GM12878 (cell line): ENCODE data around the gene HNMT. TPM values are rescaled to one million over a fixed set of nuclear protein-coding genes. Genes with fewer than 3 reads are reported as not detected.

Experiments used
- ATAC-seq: fragments of 200-7000 bp; cut with Tn5 transposase; 3 replicates; pipeline ENCODE4 v1.9.1; 2020; ENCODE audit warnings: mild to moderate bottlenecking, moderate library complexity
- BruUV-seq: library from RNA; stranded (reverse); fragments of 400-500 nt; replicated peaks from 2 replicates; lab custom pipeline; 2021; lab: Mats Ljungman, UMichigan
- CTCF ChIA-PET: fragments of 300-600 bp; sonication (Branson Sonifier 250); formaldehyde crosslinking; extraction: SDS; loops from one replicate; lab custom pipeline; 2021; ENCODE audit warnings: inconsistent platforms; lab: Yijun Ruan, JAX
- POLR2A ChIA-PET: fragments of 350-600 bp; formaldehyde crosslinking; extraction: SDS; loops from one replicate; lab custom pipeline; 2021; ENCODE audit warnings: inconsistent platforms; lab: Charles Lee
- RAD21 ChIA-PET: fragments of 300-600 bp; sonication (Branson Sonifier 250); formaldehyde crosslinking; loops from one replicate; lab custom pipeline; 2023; ENCODE audit warnings: antibody characterized with exemption; ENCODE audit not compliant: unreplicated experiment; lab: Charles Lee
- SMC1A ChIA-PET: fragments of 300-600 bp; sonication (Branson Sonifier 250); formaldehyde crosslinking; loops from one replicate; lab custom pipeline; 2023; ENCODE audit not compliant: unreplicated experiment, uncharacterized antibody; lab: Charles Lee
- DNase-seq: peaks from one replicate; pipeline ENCODE4 v3.0.0-alpha.2; 2011; ENCODE audit warnings: low read depth, low spot score
- FAIRE-seq: peaks from 3 replicates; lab custom pipeline; 2011; peaks lifted over from hg19 to GRCh38; lab: Jason Lieb, UNC
- H2AFZ ChIP-seq: 2 replicates; pipeline ENCODE4 v1.6.0; 2011; ENCODE audit warnings: low read depth, low read length, control low read depth; ENCODE audit not compliant: control insufficient read depth
- H3K27ac ChIP-seq: 2 replicates; pipeline ENCODE4 v1.5.1; 2011; ENCODE audit warnings: control low read depth; ENCODE audit not compliant: control insufficient read depth, insufficient read depth
- H3K27me3 ChIP-seq, 2 experiments: replicated peaks in 1 of 2; 2 replicates each; pipeline versions ENCODE4 v1.6.0 to v1.6.1; 2011; ENCODE audit warnings: low read length in 1 of 2; ENCODE audit not compliant: control insufficient read depth in 2 of 2, insufficient read depth in 2 of 2
- H3K36me3 ChIP-seq, 2 experiments: 2 replicates each; pipeline ENCODE4 v1.5.1; 2011; ENCODE audit warnings: low read length in 1 of 2; ENCODE audit not compliant: control insufficient read depth in 2 of 2, insufficient read depth in 2 of 2
- H3K4me1 ChIP-seq: 2 replicates; pipeline ENCODE4 v1.6.1; 2011; ENCODE audit warnings: mild to moderate bottlenecking, low read length, moderate library complexity, mixed read lengths; ENCODE audit not compliant: control insufficient read depth, insufficient read depth
- H3K4me2 ChIP-seq: 2 replicates; pipeline ENCODE4 v1.6.0; 2011; ENCODE audit warnings: control low read depth; ENCODE audit not compliant: control insufficient read depth, insufficient read depth
- H3K4me3 ChIP-seq: fragments of 200-600 bp; sonication (generic); 2 replicates; pipeline ENCODE4 v1.5.1; 2016
- H3K79me2 ChIP-seq: 2 replicates; pipeline ENCODE4 v1.6.0; 2011; ENCODE audit warnings: low read length; ENCODE audit not compliant: control insufficient read depth, insufficient read depth
- H3K9ac ChIP-seq: 2 replicates; pipeline ENCODE4 v1.8.0; 2011; ENCODE audit warnings: low read length, control low read depth, mixed read lengths; ENCODE audit not compliant: control insufficient read depth, insufficient read depth
- H3K9me3 ChIP-seq: replicated peaks from 3 replicates; pipeline ENCODE4 v1.5.1; 2011; ENCODE audit warnings: mild to moderate bottlenecking, low read length; ENCODE audit not compliant: control insufficient read depth, insufficient read depth
- H4K20me1 ChIP-seq: 2 replicates; pipeline ENCODE4 v1.6.0; 2011; ENCODE audit not compliant: control insufficient read depth, insufficient read depth
- CEBPB ChIP-seq, 2 experiments: fragments of 150-350 bp in 1 of 2; IDR thresholded peaks; 2 replicates each; pipeline ENCODE4 v1.6.1; 2012 to 2014; ENCODE audit warnings: low read depth in 2 of 2, low read length in 2 of 2, borderline replicate concordance in 1 of 2, inconsistent platforms in 1 of 2
- FOXK2 ChIP-seq: fragments of 450-650 bp; IDR thresholded peaks from 2 replicates; pipeline ENCODE4 v1.6.1; 2017; ENCODE audit warnings: mild to moderate bottlenecking, moderate library complexity
- MTA2 ChIP-seq: fragments of 450-650 bp; IDR thresholded peaks from 2 replicates; pipeline ENCODE4 v1.6.1; 2016; ENCODE audit warnings: low read depth, mild to moderate bottlenecking, moderate library complexity
- MTA3 ChIP-seq: IDR thresholded peaks from 2 replicates; pipeline ENCODE4 v1.6.1; 2012; ENCODE audit warnings: low read length, inconsistent platforms, borderline replicate concordance
- RCOR1 ChIP-seq: conservative IDR thresholded peaks from 2 replicates; pipeline ENCODE4 v1.6.1; 2012; ENCODE audit warnings: low read depth, low read length, improper control_type of control experiment
- RUNX3 ChIP-seq: IDR thresholded peaks from 2 replicates; pipeline ENCODE4 v1.6.1; 2012; ENCODE audit warnings: low read length, inconsistent platforms
- SPI1 ChIP-seq: IDR thresholded peaks from 2 replicates; pipeline ENCODE4 v1.6.1; 2011; ENCODE audit warnings: low read depth, mild to moderate bottlenecking, low read length, moderate library complexity, borderline replicate concordance; ENCODE audit not compliant: insufficient read depth
- SREBF2 ChIP-seq: IDR thresholded peaks from 2 replicates; pipeline ENCODE4 v1.6.1; 2012; ENCODE audit warnings: mild to moderate bottlenecking, low read length
- ZBTB33 ChIP-seq: fragments of 450-650 bp; IDR thresholded peaks from 2 replicates; pipeline ENCODE4 v1.6.1; 2017; ENCODE audit warnings: mild to moderate bottlenecking
- in situ Hi-C: fragments of 300-500 bp; cut with MboI; formaldehyde crosslinking; loops from 9 replicates; pipeline ENCODE4 v1.14.3; 2018; ENCODE audit warnings: mixed read lengths
- intact Hi-C: fragments of 100-400 bp; cut with micrococcal nuclease; formaldehyde crosslinking; loops from one replicate; pipeline ENCODE4 v1.14.2; 2022; ENCODE audit not compliant: unreplicated experiment
- polyA plus RNA-seq, 11 experiments: library from polyadenylated mRNA; depleted of rRNA in 4 of 11; unstranded in 6 of 11; stranded (reverse) in 5 of 11; fragments of >200 nt; fragmentation: Nextera tagmentation in 4 of 11; fragmentation: Illumina TruSeq in 1 of 11; extraction: Ambion mirVana in 4 of 11; extraction: Trizol in 1 of 11; gene quantifications; 1 replicate in 1 of 11; 2 replicates in 10 of 11; pipeline versions ENCODE4 v1.2.1 to v1.2.3, GENCODE V29; 2011 to 2016; ENCODE audit warnings: inconsistent platforms in 2 of 11, missing spikeins in 2 of 11, low read depth in 1 of 11
- total RNA-seq, 4 experiments: library from RNA; depleted of rRNA in 3 of 4; stranded (reverse); fragments of >200 nt in 3 of 4; fragmentation: Illumina TruSeq in 1 of 4; extraction: Trizol in 1 of 4; gene quantifications; 2 replicates each; pipeline versions ENCODE4 v1.2.1 to v1.2.3, GENCODE V29; 2013 to 2021

HNMT gene
- total and polyA plus RNA-seq, 10 of the 15 experiments (the other 5 are each of a cell fraction or from before 2014, with no cell fraction given) = not detected

- Histone ChIP-seq H3K27me3 (no peaks in the 10 kb centered on the region), H4K20me1 (no peaks in the 10 kb centered on the region), H3K79me2 (no peaks in the 10 kb centered on the region), H3K27ac (no peak overlapping the region), H3K4me1 (no peaks in the 10 kb centered on the region), H2AFZ (no peak overlapping the region), H3K4me2 (no peak overlapping the region), H3K4me3 (no peak overlapping the region), H3K36me3 (no peaks in the 10 kb centered on the region), H3K9ac (no peak overlapping the region), H3K9me3 (no peaks in the 10 kb centered on the region)
- ChIA-PET CTCF (interaction anchor here (0.6 to 1.1 kb wide), 2 partner anchors 13 to 343 kb away, joined by 3 read pairs; partner anchors contain the start of gene HNMT), RAD21 (no interaction called here), POLR2A (no interaction called here), SMC1A (interaction anchor here (0.8 to 1.5 kb wide), 2 partner anchors 8 to 446 kb away, joined by 3 to 5 read pairs; no protein-coding TSS in a partner anchor)
- ATAC-seq (no peak), DNase-seq (no peak), FAIRE-seq (no peak)
- intact Hi-C loops = no loop called here
- TF ChIP-seq RCOR1 (no peak), SPI1 (no peak), MTA2 (no peak), ZBTB33 (no peak), MTA3 (no peak), FOXK2 (no peak), SREBF2 (no peak), RUNX3 (no peak), CEBPB (IDR thresholded peaks at IDR 0.05; ENCODE audit: borderline replicate concordance in 1 of 2, low read depth in 2 of 2, low read length in 2 of 2) (no peak)
- BruUV-seq = no TSS peak
- in situ Hi-C loops = no loop called here
These were observed 13.5 kb downstream of the HNMT start for GRCh38 chr2:137977790-137978189.
